ENCODE measurements around the gene MAGI1.

MAGI1 gene

GRCh38 chr3:65597952-65598413, 440.7 kb downstream of the MAGI1 start:
- TF ChIP-seq, protein P1, sequence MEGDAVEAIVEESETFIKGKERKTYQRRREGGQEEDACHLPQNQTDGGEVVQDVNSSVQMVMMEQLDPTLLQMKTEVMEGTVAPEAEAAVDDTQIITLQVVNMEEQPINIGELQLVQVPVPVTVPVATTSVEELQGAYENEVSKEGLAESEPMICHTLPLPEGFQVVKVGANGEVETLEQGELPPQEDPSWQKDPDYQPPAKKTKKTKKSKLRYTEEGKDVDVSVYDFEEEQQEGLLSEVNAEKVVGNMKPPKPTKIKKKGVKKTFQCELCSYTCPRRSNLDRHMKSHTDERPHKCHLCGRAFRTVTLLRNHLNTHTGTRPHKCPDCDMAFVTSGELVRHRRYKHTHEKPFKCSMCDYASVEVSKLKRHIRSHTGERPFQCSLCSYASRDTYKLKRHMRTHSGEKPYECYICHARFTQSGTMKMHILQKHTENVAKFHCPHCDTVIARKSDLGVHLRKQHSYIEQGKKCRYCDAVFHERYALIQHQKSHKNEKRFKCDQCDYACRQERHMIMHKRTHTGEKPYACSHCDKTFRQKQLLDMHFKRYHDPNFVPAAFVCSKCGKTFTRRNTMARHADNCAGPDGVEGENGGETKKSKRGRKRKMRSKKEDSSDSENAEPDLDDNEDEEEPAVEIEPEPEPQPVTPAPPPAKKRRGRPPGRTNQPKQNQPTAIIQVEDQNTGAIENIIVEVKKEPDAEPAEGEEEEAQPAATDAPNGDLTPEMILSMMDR (IDR thresholded peaks at IDR 0.05; ENCODE audit: insufficient read depth, missing control alignments) = no peak
- DNase-seq (ENCODE audit: insufficient read length, low spot score) = no peak

DNA sequence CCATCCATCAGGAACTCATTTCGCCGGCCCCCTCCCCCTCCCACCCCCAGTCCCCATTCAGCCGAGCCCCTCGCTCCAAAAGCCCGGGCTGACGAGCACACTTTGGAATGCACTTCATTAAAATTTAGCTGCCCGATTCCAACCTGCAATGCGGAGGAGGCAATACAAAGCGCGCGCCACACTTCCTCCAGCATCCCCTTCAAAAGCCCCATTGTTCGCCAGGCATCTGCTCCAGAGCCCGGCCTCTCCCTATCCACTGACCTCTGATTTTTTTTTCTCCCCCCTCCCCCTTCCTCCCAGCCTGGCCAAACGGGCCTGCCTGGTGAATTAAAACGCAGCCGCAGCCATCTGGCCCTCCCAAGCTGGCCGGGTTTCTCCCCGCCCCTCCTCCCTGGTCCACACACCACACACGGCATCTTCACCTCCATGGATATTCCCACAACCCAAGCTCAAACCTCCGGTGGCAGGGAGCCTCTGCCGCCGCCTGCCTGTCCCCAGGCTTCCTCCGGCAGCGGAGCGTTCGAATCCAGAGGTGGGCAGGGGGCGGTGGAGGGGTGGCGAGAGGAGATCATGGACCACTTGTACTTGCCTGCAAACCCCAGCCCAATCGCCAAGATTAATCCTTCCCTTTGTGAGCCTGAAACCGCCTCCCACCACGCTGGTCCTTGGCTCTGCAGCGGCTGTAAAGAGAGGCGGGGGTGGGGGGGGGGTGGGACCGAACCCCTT, 441.3 kb downstream of the MAGI1 start:
- TF ChIP-seq, protein P1 (IDR thresholded peaks at IDR 0.05; ENCODE audit: insufficient read depth, missing control alignments) = no peak
- FAIRE-seq (no peak), DNase-seq (ENCODE audit: insufficient read length, low spot score) (no peak)

More at GRCh38 chr3:65597952-65598413, 440.7 kb downstream of the MAGI1 start:
- no peak for FAIRE-seq

DNA sequence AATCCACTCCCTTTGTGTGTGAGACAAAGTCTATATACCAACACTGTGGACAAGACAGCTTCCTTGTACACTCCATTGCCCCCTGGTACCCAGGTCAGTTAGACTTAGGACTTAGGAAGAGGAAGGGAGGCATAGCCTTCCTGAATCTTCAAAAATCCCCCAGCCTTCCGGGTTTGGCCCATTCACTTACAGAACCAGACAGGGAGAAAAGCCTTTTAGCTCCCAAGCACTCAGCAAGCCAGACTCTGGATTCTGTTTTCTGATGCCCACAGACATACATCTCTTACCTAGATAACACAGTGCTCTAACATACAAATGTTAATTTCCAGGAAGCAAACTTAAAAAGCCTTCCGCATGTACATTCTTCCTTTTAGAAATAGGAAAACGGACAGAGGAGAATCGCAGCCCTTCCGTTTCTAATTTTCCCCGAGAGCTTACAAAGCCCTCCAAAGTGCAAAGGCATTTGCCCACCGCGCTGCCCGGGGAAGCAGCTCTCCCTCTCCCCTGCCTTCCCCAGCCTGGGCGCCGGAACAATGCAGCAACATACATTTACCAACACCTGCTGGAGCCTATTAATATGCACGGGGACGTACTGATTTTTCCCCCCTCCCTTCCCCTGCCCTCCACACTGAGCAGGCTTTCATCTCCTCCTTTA, 442.0 kb downstream of the MAGI1 start:
- TF ChIP-seq, protein P1 (IDR thresholded peaks at IDR 0.05; ENCODE audit: insufficient read depth, missing control alignments) = no peak
- DNase-seq (ENCODE audit: insufficient read length, low spot score) = no peak
- FAIRE-seq = no peak

GRCh38 chr3:65596029-65596300, 442.8 kb downstream of the MAGI1 start:
- TF ChIP-seq, protein P1 (IDR thresholded peaks at IDR 0.05; ENCODE audit: insufficient read depth, missing control alignments) = no peak
- DNase-seq (ENCODE audit: insufficient read length, low spot score) (no peak), FAIRE-seq (peak; percentile 73)

DNA sequence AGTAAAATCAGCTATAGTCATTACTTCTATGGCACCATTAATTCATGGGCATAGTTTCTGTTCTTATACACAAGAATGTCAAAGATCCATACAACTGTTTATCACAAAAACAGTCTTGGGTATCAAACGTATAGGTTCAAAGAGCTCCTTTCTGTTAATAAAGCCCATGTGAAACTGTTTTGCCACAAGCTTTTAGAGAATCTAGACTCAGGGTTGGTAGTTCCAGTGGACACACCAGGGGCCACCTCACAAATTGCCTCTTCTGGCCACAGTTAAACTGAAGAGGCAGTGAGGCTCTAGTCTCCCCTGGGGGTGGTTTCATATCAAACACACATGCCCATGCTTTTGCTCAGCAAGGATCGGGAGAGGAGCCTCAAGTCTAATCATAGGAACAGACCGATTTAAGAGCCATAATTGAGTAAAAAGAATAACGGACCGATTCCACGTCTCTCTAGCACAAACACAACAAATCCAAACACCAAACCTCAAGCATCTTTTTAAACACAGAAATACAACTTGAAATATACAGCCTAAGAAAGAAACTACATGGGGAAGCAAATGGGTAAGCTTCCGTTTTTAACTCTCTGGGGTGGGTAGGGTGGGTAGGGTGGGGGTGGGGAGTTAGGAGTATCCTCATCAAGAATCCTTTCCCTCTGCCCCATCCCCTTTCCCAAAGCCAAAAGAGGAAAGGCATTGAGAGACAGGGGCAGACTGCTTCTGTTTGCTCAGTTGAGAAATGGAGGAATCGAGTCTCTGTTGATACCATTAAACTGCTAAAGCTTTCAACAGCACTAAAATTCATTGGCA, 443.3 kb downstream of the MAGI1 start:
- no peak for DNase-seq (ENCODE audit: insufficient read length, low spot score)
- TF ChIP-seq, protein P1 (IDR thresholded peaks at IDR 0.05; ENCODE audit: insufficient read depth, missing control alignments) = no peak
- FAIRE-seq = peak; percentile 58

GRCh38 chr3:65593780-65594752, 444.7 kb downstream of the MAGI1 start:
- DNase-seq (ENCODE audit: insufficient read length, low spot score) (no peak), FAIRE-seq (no peak)
- TF ChIP-seq, protein P1 (IDR thresholded peaks at IDR 0.05; ENCODE audit: insufficient read depth, missing control alignments) = no peak

All from D721Med (cell line).